Subcutaneous abdominal adipose tissue (tissue), 5 donors: Measurements from ENCODE around the gene RPL10.

Experiments used
- H3K27ac ChIP-seq: one replicate; pipeline ENCODE4 v1.7.0; 2013; ENCODE audit warnings: low read depth, mild to moderate bottlenecking, inconsistent platforms, low read length, moderate library complexity
- H3K27me3 ChIP-seq, 5 donors: one replicate each; pipeline ENCODE4 v1.7.0; 2013; ENCODE audit warnings: low read length in 5 of 5, inconsistent platforms in 1 of 5; ENCODE audit not compliant: control insufficient read depth in 5 of 5, insufficient read depth in 4 of 5
- H3K36me3 ChIP-seq, 5 donors: one replicate each; pipeline ENCODE4 v1.7.0; 2013; ENCODE audit warnings: low read length in 5 of 5; ENCODE audit not compliant: control insufficient read depth in 5 of 5, insufficient read depth in 5 of 5
- H3K4me1 ChIP-seq, 5 donors: one replicate each; pipeline ENCODE4 v1.7.0; 2013; ENCODE audit warnings: low read length in 5 of 5, mild to moderate bottlenecking in 3 of 5, moderate library complexity in 1 of 5; ENCODE audit not compliant: control insufficient read depth in 5 of 5, insufficient read depth in 5 of 5
- H3K4me3 ChIP-seq, 5 donors: one replicate each; pipeline ENCODE4 v1.7.0; 2013; ENCODE audit warnings: low read length in 5 of 5, low read depth in 1 of 5
- H3K9ac ChIP-seq, 5 donors: one replicate each; pipeline ENCODE4 v1.7.0; 2013; ENCODE audit warnings: low read length in 5 of 5, mild to moderate bottlenecking in 4 of 5, moderate library complexity in 3 of 5
- H3K9me3 ChIP-seq, 5 donors: one replicate each; pipeline ENCODE4 v1.7.0; 2013; ENCODE audit warnings: low read length in 5 of 5; ENCODE audit not compliant: control insufficient read depth in 5 of 5
- donor health status: healthy.
- donor health status: healthy.
- donor health status: healthy.
- donor health status: healthy.
- donor health status: healthy.

RPL10 gene

GRCh38 chrX:154374313-154375155 lies 23.6 kb upstream of the RPL10 start, which contains the start of gene FLNA:
FLNA (minus strand) TSS chrX:154374634; CDS start chrX:154371245, 3,389 bp downstream.
- Histone ChIP-seq H3K4me1 (peaks cover 4 to 44% (median 33%) of the 10 kb centered on the region in 5 donors), H3K9ac (peak within 1 kb of the TSS in 2 of 5 donors; percentile 19 to 35), H3K9me3 (no peaks in the 10 kb centered on the region), H3K36me3 (no peaks in the 10 kb centered on the region), H3K27ac (no peak within 1 kb of the TSS), H3K4me3 (peak within 1 kb of the TSS in 4 of 5 donors; percentile 22 to 53 (median 48)), H3K27me3 (peaks cover 0 to 12% (median 8%) of the 10 kb centered on the region in 5 donors)

DNA sequence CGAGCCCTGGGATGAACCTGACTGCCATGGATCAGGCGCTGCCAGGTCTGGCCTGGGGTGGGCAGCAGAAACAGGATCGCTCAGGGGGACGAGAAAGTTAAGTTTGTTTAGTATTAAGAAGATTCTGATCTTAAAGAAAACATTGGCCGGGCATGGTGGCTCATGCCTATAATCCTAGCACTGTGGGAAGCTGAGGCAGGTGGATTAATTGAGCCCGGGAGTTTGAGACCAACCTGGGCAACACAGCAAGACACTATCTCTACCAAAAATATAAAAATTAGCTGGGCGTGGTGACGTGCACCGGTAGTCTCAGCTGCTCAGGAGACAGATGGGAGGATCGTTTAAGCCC lies 23.0 kb upstream of the RPL10 start:
- Histone ChIP-seq H3K27me3 (peaks cover 0 to 10% (median 7%) of the 10 kb centered on the region in 5 donors), H3K4me3 (no peak overlapping the region), H3K9ac (no peak overlapping the region), H3K9me3 (no peaks in the 10 kb centered on the region), H3K27ac (no peak overlapping the region), H3K36me3 (no peaks in the 10 kb centered on the region), H3K4me1 (peaks cover 4 to 44% (median 33%) of the 10 kb centered on the region in 5 donors)

- H3K27ac ChIP-seq = no peak overlapping the region
- H3K27me3 ChIP-seq = peaks cover 0 to 10% (median 7%) of the 10 kb centered on the region in 5 donors
- H3K4me1 ChIP-seq = peaks cover 4 to 46% (median 39%) of the 10 kb centered on the region in 5 donors
- H3K36me3 ChIP-seq = peaks cover 0 to 5% (median 3%) of the 10 kb centered on the region in 5 donors
- no peak overlapping the region for H3K4me3 ChIP-seq
- H3K9ac ChIP-seq = no peak overlapping the region
- no peaks in the 10 kb centered on the region for H3K9me3 ChIP-seq
Measured at GRCh38 chrX:154376774-154377173, 21.4 kb upstream of the RPL10 start.

DNA sequence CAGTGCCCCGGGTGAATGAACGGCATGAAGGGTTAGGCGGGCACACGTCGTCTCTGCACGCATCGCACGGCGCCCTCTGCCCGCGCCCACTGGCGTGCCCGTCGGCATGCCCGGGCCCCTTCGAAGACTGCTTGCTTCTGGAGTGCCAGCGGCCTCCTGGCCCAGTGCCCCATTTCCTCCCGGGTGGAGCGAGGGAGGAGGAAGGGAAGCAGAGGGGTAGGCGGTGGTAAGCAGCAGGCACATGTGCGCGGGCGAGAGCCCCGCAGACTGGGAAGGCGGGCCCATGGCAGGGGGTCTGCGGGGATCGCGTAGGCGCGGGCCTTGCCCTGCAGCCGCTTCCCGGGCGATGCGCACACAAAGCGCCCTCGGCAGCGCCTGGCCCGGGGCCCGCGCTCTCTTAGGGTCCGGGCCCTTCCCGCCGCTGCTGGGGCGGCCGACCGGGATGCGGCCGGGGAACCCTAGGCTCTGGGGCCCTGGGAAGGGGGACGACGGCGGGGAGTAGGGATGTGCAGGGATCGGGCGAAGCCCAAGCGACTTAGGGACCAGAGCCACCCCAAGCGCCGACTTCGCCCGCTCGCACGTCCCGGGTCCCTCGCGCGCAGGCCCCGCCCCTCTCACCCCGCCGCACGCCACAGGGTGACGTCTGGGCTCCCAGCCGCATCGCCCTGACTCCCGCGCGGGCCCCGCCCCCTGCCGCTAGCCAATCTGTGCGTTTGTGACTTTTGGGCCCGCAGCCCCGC lies 19.9 kb upstream of the RPL10 start:
- peaks cover 0 to 5% (median 3%) of the 10 kb centered on the region in 5 donors for H3K36me3 ChIP-seq
- peaks cover 4 to 34% (median 30%) of the 10 kb centered on the region in 5 donors for H3K4me1 ChIP-seq
- peak overlapping the region in 3 of 5 donors; percentile 51 to 73 (median 56) for H3K9ac ChIP-seq
- peak overlapping the region in 4 of 5 donors; percentile 36 to 63 (median 50) for H3K4me3 ChIP-seq
- peaks cover 0 to 14% (median 8%) of the 10 kb centered on the region in 5 donors for H3K27me3 ChIP-seq
- no peaks in the 10 kb centered on the region for H3K9me3 ChIP-seq
- H3K27ac ChIP-seq = peak overlapping the region; percentile 84

GRCh38 chrX:154378799-154379568 lies 19.2 kb upstream of the RPL10 start, which contains the start of gene EMD:
EMD (plus strand) TSS chrX:154379295; CDS start chrX:154379485, 190 bp downstream.
- Histone ChIP-seq H3K36me3 (peaks cover 0 to 5% (median 3%) of the 10 kb centered on the region in 5 donors), H3K4me1 (peaks cover 4 to 30% (median 25%) of the 10 kb centered on the region in 5 donors), H3K27ac (peak within 1 kb of the TSS; percentile 84), H3K9me3 (no peaks in the 10 kb centered on the region), H3K4me3 (peak within 1 kb of the TSS; percentile 58 to 72 (median 66)), H3K27me3 (peaks cover under 1 to 12% (median 10%) of the 10 kb centered on the region in 5 donors), H3K9ac (peak within 1 kb of the TSS; percentile 79 to 88 (median 81))

DNA sequence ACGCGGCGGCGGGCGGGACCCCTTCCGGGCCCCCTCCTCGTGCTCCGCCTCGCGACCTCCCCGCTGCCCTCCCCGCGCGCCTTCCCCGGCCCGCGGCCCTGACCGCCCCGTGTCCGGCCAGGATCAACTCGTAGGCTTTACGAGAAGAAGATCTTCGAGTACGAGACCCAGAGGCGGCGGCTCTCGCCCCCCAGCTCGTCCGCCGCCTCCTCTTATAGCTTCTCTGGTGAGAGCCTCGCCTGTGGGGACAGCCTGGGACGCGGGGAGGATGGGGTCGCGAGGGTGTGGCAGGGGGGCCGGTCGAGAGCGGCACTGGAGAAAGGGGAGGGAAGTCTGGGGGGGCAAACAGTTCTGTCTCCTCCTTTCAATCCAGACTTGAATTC lies 18.6 kb upstream of the RPL10 start:
- H3K27ac ChIP-seq = peak overlapping the region; percentile 84
- H3K4me3 ChIP-seq = peak overlapping the region; percentile 58 to 72 (median 66)
- H3K27me3 ChIP-seq = peaks cover 2 to 15% (median 14%) of the 10 kb centered on the region in 5 donors
- H3K36me3 ChIP-seq = peaks cover 0 to 5% (median 3%) of the 10 kb centered on the region in 5 donors
- peaks cover 4 to 29% (median 24%) of the 10 kb centered on the region in 5 donors for H3K4me1 ChIP-seq
- H3K9ac ChIP-seq = peak overlapping the region; percentile 79 to 88 (median 81)
- H3K9me3 ChIP-seq = no peaks in the 10 kb centered on the region

GRCh38 chrX:154380153-154380552 lies 18.0 kb upstream of the RPL10 start:
- Histone ChIP-seq H3K27ac (peak overlapping the region; percentile 84), H3K9me3 (no peaks in the 10 kb centered on the region), H3K9ac (peak overlapping the region; percentile 79 to 88 (median 81)), H3K36me3 (peaks cover 0 to 5% (median 3%) of the 10 kb centered on the region in 5 donors), H3K4me1 (peaks cover 4 to 27% (median 20%) of the 10 kb centered on the region in 5 donors), H3K4me3 (peak overlapping the region; percentile 58 to 72 (median 66)), H3K27me3 (peaks cover 3 to 15% (median 14%) of the 10 kb centered on the region in 5 donors)

DNA sequence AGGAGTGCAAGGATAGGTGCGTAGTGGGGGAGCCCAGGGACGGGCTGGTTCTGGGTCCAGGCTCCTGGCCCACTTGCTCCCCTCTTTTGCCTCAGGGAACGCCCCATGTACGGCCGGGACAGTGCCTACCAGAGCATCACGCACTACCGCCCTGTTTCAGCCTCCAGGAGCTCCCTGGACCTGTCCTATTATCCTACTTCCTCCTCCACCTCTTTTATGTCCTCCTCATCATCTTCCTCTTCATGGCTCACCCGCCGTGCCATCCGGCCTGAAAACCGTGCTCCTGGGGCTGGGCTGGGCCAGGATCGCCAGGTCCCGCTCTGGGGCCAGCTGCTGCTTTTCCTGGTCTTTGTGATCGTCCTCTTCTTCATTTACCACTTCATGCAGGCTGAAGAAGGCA lies 17.4 kb upstream of the RPL10 start:
- H3K9me3 ChIP-seq = no peaks in the 10 kb centered on the region
- H3K4me1 ChIP-seq = peaks cover 4 to 27% (median 20%) of the 10 kb centered on the region in 5 donors
- H3K4me3 ChIP-seq = peak overlapping the region in 2 of 5 donors; percentile 69 to 72
- H3K27ac ChIP-seq = peak overlapping the region; percentile 84
- H3K9ac ChIP-seq = peak overlapping the region in 2 of 5 donors; percentile 24 to 79
- peaks cover 0 to 5% (median 3%) of the 10 kb centered on the region in 5 donors for H3K36me3 ChIP-seq
- peaks cover 3 to 15% (median 14%) of the 10 kb centered on the region in 5 donors for H3K27me3 ChIP-seq

GRCh38 chrX:154381271-154381670 lies 16.9 kb upstream of the RPL10 start:
- Histone ChIP-seq H3K36me3 (peaks cover 0 to 5% (median 3%) of the 10 kb centered on the region in 5 donors), H3K4me3 (no peak overlapping the region), H3K27me3 (peaks cover 3 to 15% (median 14%) of the 10 kb centered on the region in 5 donors), H3K27ac (no peak overlapping the region), H3K9ac (no peak overlapping the region), H3K9me3 (no peaks in the 10 kb centered on the region), H3K4me1 (peaks cover 4 to 27% (median 20%) of the 10 kb centered on the region in 5 donors)
